SU-DHL-6 (cell line): ENCODE data around the gene PKD1L1.
"Not testable (repeated sequence)": the region's sequence is repeated elsewhere in the genome, so short reads cannot be mapped to it uniquely, and the experiment has no call there.

Experiments
- H2AFZ ChIP-seq: fragments of 200-600 bp; sonication (generic); 2 replicates; pipeline ENCODE4 v1.6.1; 2014; ENCODE audit warnings: low read depth, mild to moderate bottlenecking, moderate library complexity, mixed read lengths, antibody characterized with exemption, low read length; ENCODE audit not compliant: severe bottlenecking
- H3F3A ChIP-seq: fragments of 200-600 bp; shearing (Covaris generic); 2 replicates; pipeline ENCODE4 v1.6.0; 2016; ENCODE audit warnings: antibody characterized with exemption, mild to moderate bottlenecking; ENCODE audit not compliant: insufficient read depth
- H3K27ac ChIP-seq: fragments of 200-600 bp; sonication (generic); 2 replicates; pipeline ENCODE4 v1.5.1; 2016; ENCODE audit warnings: low read depth, mild to moderate bottlenecking, low read length, moderate library complexity, mixed read lengths
- H3K27me3 ChIP-seq: fragments of 200-600 bp; sonication (generic), shearing (Covaris generic); 2 replicates; pipeline ENCODE4 v1.6.0; 2014; ENCODE audit warnings: mild to moderate bottlenecking, low read length
- H3K36me3 ChIP-seq: fragments of 200-600 bp; sonication (generic); 2 replicates; pipeline ENCODE4 v1.6.1; 2014; ENCODE audit warnings: mild to moderate bottlenecking, low read length, mixed read lengths
- H3K4me2 ChIP-seq: fragments of 300-600, 200-600 bp; shearing (Covaris generic), sonication (generic); 2 replicates; pipeline ENCODE4 v1.6.0; 2014; ENCODE audit warnings: low read length, low read depth, mild to moderate bottlenecking; ENCODE audit not compliant: poor library complexity, severe bottlenecking
- H3K4me3 ChIP-seq: fragments of 200-600 bp; sonication (generic); 2 replicates; pipeline ENCODE4 v1.5.1; 2014; ENCODE audit warnings: antibody characterized with exemption, low read length, mild to moderate bottlenecking, mixed read lengths; ENCODE audit not compliant: insufficient read depth, poor library complexity, severe bottlenecking
- H3K79me2 ChIP-seq: fragments of 200-600 bp; sonication (generic); 2 replicates; pipeline ENCODE4 v1.6.1; 2014; ENCODE audit warnings: mild to moderate bottlenecking, low read length, moderate library complexity; ENCODE audit not compliant: insufficient read depth
- H3K9ac ChIP-seq: fragments of 200-600 bp; sonication (generic); 2 replicates; pipeline ENCODE4 v1.7.0; 2014; ENCODE audit warnings: mild to moderate bottlenecking, low read length
- H3K9me2 ChIP-seq: fragments of 200-600 bp; sonication (generic); replicated peaks from 2 replicates; pipeline ENCODE4 v1.6.1; 2014; ENCODE audit warnings: low read length; ENCODE audit not compliant: insufficient read depth
- H3K9me3 ChIP-seq: fragments of 200-600 bp; sonication (generic); 2 replicates; pipeline ENCODE4 v1.6.1; 2014; ENCODE audit warnings: low read length, mixed read lengths; ENCODE audit not compliant: insufficient read depth
- H4K20me1 ChIP-seq: fragments of 200-600 bp; sonication (generic); 2 replicates; pipeline ENCODE4 v1.6.1; 2014; ENCODE audit warnings: low read depth, mild to moderate bottlenecking, antibody characterized with exemption, low read length, moderate library complexity, mixed read lengths
- EZH2phosphoT487 ChIP-seq: fragments of 200-600 bp; sonication (generic), shearing (Covaris generic); conservative IDR thresholded peaks from 2 replicates; pipeline ENCODE4 v1.6.1; 2018; ENCODE audit warnings: mild to moderate bottlenecking, antibody characterized with exemption, low read length, moderate library complexity, mixed read lengths
- TF ChIP-seq, protein P1 (sequence below): fragments of 200-600 bp; sonication (generic); IDR thresholded peaks from one replicate; pipeline ENCODE4 v1.5.1; 2017; ENCODE audit warnings: antibody characterized with exemption, mild to moderate bottlenecking, low read length, moderate library complexity; ENCODE audit not compliant: insufficient read depth, poor library complexity, severe bottlenecking

Gene PKD1L1

DNA sequence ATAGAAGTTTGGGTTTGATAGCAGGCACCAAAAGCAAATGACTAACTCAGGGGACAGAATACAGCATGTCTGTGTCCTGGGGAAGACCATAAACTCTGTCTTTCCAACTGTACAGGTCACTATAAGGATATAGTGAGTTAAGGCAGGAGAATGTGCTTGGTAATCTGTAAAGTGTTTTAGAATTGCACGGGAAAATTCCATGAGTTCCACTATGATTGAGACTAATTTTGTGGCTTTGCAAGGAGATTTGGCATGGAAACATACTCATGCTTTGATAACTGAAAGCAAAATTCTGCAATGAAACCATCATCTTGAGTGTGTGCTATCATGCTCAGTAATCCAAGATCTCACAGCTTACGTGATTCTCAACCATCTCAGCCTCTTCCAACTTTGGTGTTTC is 152.6 kb downstream of the PKD1L1 start:
- H3K79me2 ChIP-seq, result no peaks in the 10 kb centered on the region
- H3K27ac ChIP-seq, result no peak overlapping the region
- H2AFZ ChIP-seq, result no peak overlapping the region
- no peaks in the 10 kb centered on the region for H3K9me2 ChIP-seq
- no peaks in the 10 kb centered on the region for H4K20me1 ChIP-seq
- H3K36me3 ChIP-seq, result 0 out of 2 replicates have a peak, but pooled peaks cover 2% of the 10 kb centered on the region
- H3K27me3 ChIP-seq, result no peaks in the 10 kb centered on the region
- no peak for TF ChIP-seq EZH2phosphoT487
- TF ChIP-seq, protein P1, sequence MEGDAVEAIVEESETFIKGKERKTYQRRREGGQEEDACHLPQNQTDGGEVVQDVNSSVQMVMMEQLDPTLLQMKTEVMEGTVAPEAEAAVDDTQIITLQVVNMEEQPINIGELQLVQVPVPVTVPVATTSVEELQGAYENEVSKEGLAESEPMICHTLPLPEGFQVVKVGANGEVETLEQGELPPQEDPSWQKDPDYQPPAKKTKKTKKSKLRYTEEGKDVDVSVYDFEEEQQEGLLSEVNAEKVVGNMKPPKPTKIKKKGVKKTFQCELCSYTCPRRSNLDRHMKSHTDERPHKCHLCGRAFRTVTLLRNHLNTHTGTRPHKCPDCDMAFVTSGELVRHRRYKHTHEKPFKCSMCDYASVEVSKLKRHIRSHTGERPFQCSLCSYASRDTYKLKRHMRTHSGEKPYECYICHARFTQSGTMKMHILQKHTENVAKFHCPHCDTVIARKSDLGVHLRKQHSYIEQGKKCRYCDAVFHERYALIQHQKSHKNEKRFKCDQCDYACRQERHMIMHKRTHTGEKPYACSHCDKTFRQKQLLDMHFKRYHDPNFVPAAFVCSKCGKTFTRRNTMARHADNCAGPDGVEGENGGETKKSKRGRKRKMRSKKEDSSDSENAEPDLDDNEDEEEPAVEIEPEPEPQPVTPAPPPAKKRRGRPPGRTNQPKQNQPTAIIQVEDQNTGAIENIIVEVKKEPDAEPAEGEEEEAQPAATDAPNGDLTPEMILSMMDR, result no peak
- no peaks in the 10 kb centered on the region for H3F3A ChIP-seq
- peaks cover 4% of the 10 kb centered on the region; the same call in 1 of the 2 replicates for H3K9me3 ChIP-seq
- H3K4me3 ChIP-seq, result no peak overlapping the region
- no peak overlapping the region for H3K4me2 ChIP-seq
- no peak overlapping the region for H3K9ac ChIP-seq

DNA sequence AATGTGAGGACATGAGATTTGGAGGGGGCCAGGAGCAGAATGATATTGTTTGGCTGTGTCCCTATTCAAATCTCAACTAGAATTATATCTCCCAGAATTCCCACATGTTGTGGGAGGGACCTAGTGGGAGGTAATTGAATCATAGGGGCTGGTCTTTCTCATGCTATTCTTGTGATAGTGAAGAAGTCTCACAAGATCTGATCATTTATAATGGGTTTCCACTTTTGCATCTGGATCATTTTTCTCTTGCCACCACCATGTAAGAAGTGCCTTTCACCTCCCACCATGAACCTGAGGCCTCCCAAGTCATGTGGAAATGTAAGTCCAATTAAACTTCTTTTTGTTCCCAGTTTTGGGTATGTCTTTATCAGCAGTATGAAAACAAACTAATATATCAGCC is 153.1 kb downstream of the PKD1L1 start:
- H3K4me2 ChIP-seq, H3K27ac ChIP-seq, H3K9me2 ChIP-seq: not testable (repeated sequence)

DNA sequence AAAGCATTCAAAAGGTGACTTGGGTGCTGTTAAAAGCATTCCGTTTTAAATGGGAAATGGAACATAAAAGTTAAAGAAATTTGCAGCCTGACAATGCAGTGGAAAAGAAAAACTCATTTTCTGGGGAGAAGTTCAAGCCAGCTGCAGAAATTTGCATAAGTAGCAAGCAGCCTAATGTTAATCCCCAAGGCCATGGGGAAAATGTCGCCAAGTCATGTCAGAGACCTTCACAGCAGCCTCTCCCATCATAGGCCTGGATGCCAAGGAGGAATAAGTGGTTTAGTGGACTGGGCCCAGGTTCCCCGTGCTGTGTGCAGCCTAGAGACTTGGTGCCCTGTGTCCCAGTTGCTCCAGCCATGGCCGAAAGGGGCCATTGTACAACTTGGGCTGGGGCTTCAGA is 154.2 kb downstream of the PKD1L1 start:
- H3K79me2 ChIP-seq, result no peaks in the 10 kb centered on the region
- no peak overlapping the region for H3K9ac ChIP-seq
- H3K27me3 ChIP-seq, result no peaks in the 10 kb centered on the region
- no peak overlapping the region for H3K27ac ChIP-seq
- H3K9me3 ChIP-seq, result peaks cover 4% of the 10 kb centered on the region; the same call in 1 of the 2 replicates
- no peaks in the 10 kb centered on the region for H3F3A ChIP-seq
- H3K9me2 ChIP-seq, result no peaks in the 10 kb centered on the region
- H4K20me1 ChIP-seq, result no peaks in the 10 kb centered on the region
- TF ChIP-seq, protein P1, result no peak
- no peak for TF ChIP-seq EZH2phosphoT487
- 0 out of 2 replicates have a peak, but pooled peaks cover 2% of the 10 kb centered on the region for H3K36me3 ChIP-seq
- no peak overlapping the region for H3K4me3 ChIP-seq
- H3K4me2 ChIP-seq, result no peak overlapping the region
- H2AFZ ChIP-seq, result no peak overlapping the region

More for the DNA sequence above, 153.1 kb downstream of the PKD1L1 start:
- not testable (repeated sequence) for H3F3A ChIP-seq, H3K9ac ChIP-seq, H3K36me3 ChIP-seq, H3K27me3 ChIP-seq, H3K9me3 ChIP-seq, H2AFZ ChIP-seq, H4K20me1 ChIP-seq, H3K4me3 ChIP-seq, H3K79me2 ChIP-seq

DNA sequence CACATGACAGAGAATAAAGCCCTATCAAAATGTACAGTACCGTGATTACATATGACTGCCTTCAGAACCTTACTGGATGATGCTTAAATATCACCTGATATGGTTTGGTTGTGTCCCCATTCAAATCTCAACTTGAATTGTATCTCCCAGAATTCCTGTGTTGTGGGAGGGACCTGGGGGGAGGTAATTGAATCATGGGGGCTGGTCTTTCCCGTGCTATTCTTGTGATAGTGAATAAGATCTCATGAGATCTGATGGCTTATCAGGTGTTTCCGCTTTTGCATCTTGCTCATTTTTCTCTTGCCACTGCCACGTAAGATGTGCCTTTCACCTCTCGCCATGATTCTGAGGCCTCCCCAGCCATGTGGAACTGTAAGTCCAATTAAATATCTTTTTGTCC is 155.1 kb downstream of the PKD1L1 start:
- H3K4me3 ChIP-seq, H2AFZ ChIP-seq, H3K36me3 ChIP-seq, H3K27ac ChIP-seq, H3K9me3 ChIP-seq, H3K4me2 ChIP-seq, H3K79me2 ChIP-seq, H3K9ac ChIP-seq, H3K27me3 ChIP-seq, H3K9me2 ChIP-seq, H3F3A ChIP-seq, H4K20me1 ChIP-seq: not testable (repeated sequence)
